HEK293 (cell line): ENCODE data around the gene FCRL1.

ENCODE experiments used
- CTCF ChIA-PET: fragments of 350-600 bp; formaldehyde crosslinking; extraction: SDS; loops from one replicate; lab custom pipeline; 2021; ENCODE audit warnings: antibody characterized with exemption; lab: Yijun Ruan, JAX
- POLR2A ChIA-PET: fragments of 300-600 bp; formaldehyde crosslinking; extraction: SDS; loops from one replicate; lab custom pipeline; 2020; ENCODE audit warnings: antibody characterized with exemption, inconsistent platforms; lab: Yijun Ruan, JAX
- H3K27ac ChIP-seq: fragments of 200-500 bp; sonication (Bioruptor generic); 2 replicates; pipeline ENCODE4 v1.5.1; 2014; ENCODE audit warnings: low read depth, low read length, control low read depth, inconsistent platforms; ENCODE audit errors: extremely low read depth
- H3K36me3 ChIP-seq, 2 experiments: fragments of 200-500 bp in 1 of 2; sonication (Bioruptor generic) in 1 of 2; 1 replicate in 1 of 2; 2 replicates in 1 of 2; pipeline ENCODE4 v1.5.1; 2014 to 2017; ENCODE audit warnings: inconsistent platforms in 2 of 2, low read length in 2 of 2; ENCODE audit not compliant: control insufficient read depth in 2 of 2, insufficient read depth in 1 of 2
- H3K4me1 ChIP-seq: fragments of 200-500 bp; sonication (Bioruptor generic); 2 replicates; pipeline ENCODE4 v1.5.1; 2014; ENCODE audit warnings: mild to moderate bottlenecking, low read length, inconsistent platforms; ENCODE audit not compliant: control insufficient read depth, insufficient read depth
- H3K4me3 ChIP-seq: 2 replicates; pipeline ENCODE4 v1.5.1; 2011; ENCODE audit warnings: low read depth, mild to moderate bottlenecking, control low read depth, low read length, moderate library complexity
- H3K9me3 ChIP-seq: fragments of 200-500 bp; sonication (Bioruptor generic); 2 replicates; pipeline ENCODE4 v1.5.1; 2014; ENCODE audit warnings: low read depth, low read length, inconsistent platforms; ENCODE audit not compliant: control insufficient read depth, insufficient read depth
- GLI2 ChIP-seq: fragments of 450-650 bp; formaldehyde crosslinking; IDR thresholded peaks from 2 replicates; pipeline ENCODE4; 2017; ENCODE audit warnings: missing biosample characterization, missing genetic modification characterization, low read depth, borderline replicate concordance
- KLF7 ChIP-seq: fragments of 450-650 bp; formaldehyde crosslinking; IDR thresholded peaks from 2 replicates; pipeline ENCODE4 v1.5.1; 2016; ENCODE audit warnings: missing biosample characterization, missing genetic modification characterization, borderline replicate concordance
- KLF8 ChIP-seq: fragments of 450-650 bp; formaldehyde crosslinking; IDR thresholded peaks from 2 replicates; pipeline ENCODE4 v1.5.1; 2016; ENCODE audit warnings: missing biosample characterization, missing genetic modification characterization
- MYNN ChIP-seq: fragments of 450-650 bp; formaldehyde crosslinking; IDR thresholded peaks from 2 replicates; pipeline ENCODE4 v1.5.1; 2016; ENCODE audit warnings: missing biosample characterization, missing genetic modification characterization, borderline replicate concordance
- SALL2 ChIP-seq: fragments of 450-650 bp; formaldehyde crosslinking; IDR thresholded peaks from 2 replicates; pipeline ENCODE4 v1.5.0; 2017; ENCODE audit warnings: missing biosample characterization, mild to moderate bottlenecking, missing genetic modification characterization, borderline replicate concordance
- ZBTB48 ChIP-seq: fragments of 450-650 bp; formaldehyde crosslinking; IDR thresholded peaks from 2 replicates; pipeline ENCODE4 v1.5.1; 2016; ENCODE audit warnings: missing biosample characterization, missing genetic modification characterization
- ZBTB8A ChIP-seq: fragments of 450-650 bp; formaldehyde crosslinking; IDR thresholded peaks from 2 replicates; pipeline ENCODE4 v1.5.1; 2016; ENCODE audit warnings: missing biosample characterization, missing genetic modification characterization
- ZNF132 ChIP-seq: fragments of 450-650 bp; formaldehyde crosslinking; IDR thresholded peaks from 2 replicates; pipeline ENCODE4 v1.5.1; 2017; ENCODE audit warnings: missing biosample characterization, missing genetic modification characterization, borderline replicate concordance
- ZNF133 ChIP-seq: fragments of 450-650 bp; formaldehyde crosslinking; IDR thresholded peaks from 2 replicates; pipeline ENCODE4 v1.5.1; 2016; ENCODE audit warnings: missing biosample characterization, missing genetic modification characterization
- ZNF140 ChIP-seq: fragments of 450-650 bp; formaldehyde crosslinking; IDR thresholded peaks from 2 replicates; pipeline ENCODE4 v1.5.1; 2016; ENCODE audit warnings: missing biosample characterization, missing genetic modification characterization
- ZNF341 ChIP-seq: fragments of 450-650 bp; formaldehyde crosslinking; IDR thresholded peaks from 2 replicates; pipeline ENCODE4; 2016; ENCODE audit warnings: low read depth, missing biosample characterization, missing genetic modification characterization
- ZNF433 ChIP-seq: fragments of 450-650 bp; formaldehyde crosslinking; IDR thresholded peaks from 2 replicates; pipeline ENCODE4 v1.5.1; 2016; ENCODE audit warnings: missing biosample characterization, missing genetic modification characterization, low read depth
- ZNF548 ChIP-seq: fragments of 450-650 bp; formaldehyde crosslinking; IDR thresholded peaks from 2 replicates; pipeline ENCODE4 v1.5.1; 2016; ENCODE audit warnings: missing biosample characterization, missing genetic modification characterization
- ZNF596 ChIP-seq: fragments of 450-650 bp; IDR thresholded peaks from 2 replicates; pipeline ENCODE4 v1.5.0; 2018; ENCODE audit warnings: missing biosample characterization, mild to moderate bottlenecking, missing genetic modification characterization, moderate library complexity
- ZNF624 ChIP-seq: fragments of 450-650 bp; formaldehyde crosslinking; IDR thresholded peaks from 2 replicates; pipeline ENCODE4 v1.5.1; 2017; ENCODE audit warnings: missing biosample characterization, missing genetic modification characterization
- TF ChIP-seq, protein P1 (sequence below): fragments of 450-650 bp; IDR thresholded peaks from 2 replicates; pipeline ENCODE4 v1.5.1; 2018; ENCODE audit warnings: missing biosample characterization, mild to moderate bottlenecking, missing genetic modification characterization
- TF ChIP-seq, protein P2 (sequence below): fragments of 450-650 bp; formaldehyde crosslinking; IDR thresholded peaks from 2 replicates; pipeline ENCODE4 v1.5.1; 2016; ENCODE audit warnings: missing biosample characterization, missing genetic modification characterization
- TF ChIP-seq, protein P3 (sequence below): fragments of 450-650 bp; formaldehyde crosslinking; IDR thresholded peaks from 2 replicates; pipeline ENCODE4 v1.5.1; 2016; ENCODE audit warnings: missing biosample characterization, missing genetic modification characterization
- TF ChIP-seq, protein P4 (sequence below): fragments of 450-650 bp; formaldehyde crosslinking; IDR thresholded peaks from 2 replicates; pipeline ENCODE4 v1.5.1; 2017; ENCODE audit warnings: missing biosample characterization, missing genetic modification characterization
- TF ChIP-seq, protein P5 (sequence below): fragments of 450-650 bp; formaldehyde crosslinking; IDR thresholded peaks from 2 replicates; pipeline ENCODE4 v1.5.1; 2016; ENCODE audit warnings: missing biosample characterization, missing genetic modification characterization, borderline replicate concordance

The FCRL1 gene

DNA sequence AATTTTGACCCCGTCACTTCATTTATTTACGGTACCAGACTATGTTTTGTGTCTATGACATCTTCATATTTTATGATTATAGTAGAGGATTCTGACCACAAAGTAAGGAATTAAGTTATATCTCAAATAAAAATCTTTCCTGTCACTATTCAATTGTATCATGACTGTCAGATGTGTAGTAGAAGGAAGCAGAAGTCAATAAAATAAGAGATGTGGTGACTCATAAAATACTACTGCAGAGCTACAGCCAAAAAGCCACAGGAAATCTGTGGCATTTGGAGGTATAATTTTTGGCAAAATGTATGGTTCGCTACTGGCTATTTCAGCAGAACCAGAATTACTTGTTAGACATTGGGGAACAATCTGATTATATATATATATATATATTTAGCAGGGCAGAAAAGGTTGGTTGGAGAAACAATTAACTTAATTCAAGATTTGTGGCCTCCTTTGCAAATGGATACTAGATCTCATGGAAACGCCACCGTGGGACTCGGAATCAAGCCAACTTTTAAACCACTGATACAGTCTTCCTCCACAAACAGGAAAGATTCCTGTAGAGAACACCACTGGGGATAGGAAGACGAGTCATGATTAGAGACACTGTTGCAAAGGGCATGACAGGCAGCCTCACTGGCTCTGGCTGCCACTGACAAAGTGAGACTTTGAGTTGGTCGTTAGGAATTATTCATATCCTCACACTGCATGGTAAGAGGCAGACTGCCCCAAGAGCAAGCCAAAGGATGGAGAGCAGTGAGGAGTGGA is 48.1 kb downstream of the FCRL1 start:
- Histone ChIP-seq H3K4me1 (no peaks in the 10 kb centered on the region), H3K36me3 (no peaks in the 10 kb centered on the region), H3K27ac (no peak overlapping the region), H3K4me3 (no peak overlapping the region), H3K9me3 (no peaks in the 10 kb centered on the region)
- TF ChIP-seq ZBTB8A (no peak), ZNF132 (tag by site-specific recombination) (no peak), SALL2 (tag by site-specific recombination) (no peak)
- TF ChIP-seq, protein P1, sequence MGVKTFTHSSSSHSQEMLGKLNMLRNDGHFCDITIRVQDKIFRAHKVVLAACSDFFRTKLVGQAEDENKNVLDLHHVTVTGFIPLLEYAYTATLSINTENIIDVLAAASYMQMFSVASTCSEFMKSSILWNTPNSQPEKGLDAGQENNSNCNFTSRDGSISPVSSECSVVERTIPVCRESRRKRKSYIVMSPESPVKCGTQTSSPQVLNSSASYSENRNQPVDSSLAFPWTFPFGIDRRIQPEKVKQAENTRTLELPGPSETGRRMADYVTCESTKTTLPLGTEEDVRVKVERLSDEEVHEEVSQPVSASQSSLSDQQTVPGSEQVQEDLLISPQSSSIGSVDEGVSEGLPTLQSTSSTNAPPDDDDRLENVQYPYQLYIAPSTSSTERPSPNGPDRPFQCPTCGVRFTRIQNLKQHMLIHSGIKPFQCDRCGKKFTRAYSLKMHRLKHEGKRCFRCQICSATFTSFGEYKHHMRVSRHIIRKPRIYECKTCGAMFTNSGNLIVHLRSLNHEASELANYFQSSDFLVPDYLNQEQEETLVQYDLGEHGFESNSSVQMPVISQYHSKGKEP (tag by site-specific recombination), result no peak
- CTCF ChIA-PET, result interaction anchor here (1.1 to 1.2 kb wide), 2 partner anchors 14 to 81 kb away, joined by 3 read pairs; no protein-coding TSS in a partner anchor
- POLR2A ChIA-PET, result no interaction called here

DNA sequence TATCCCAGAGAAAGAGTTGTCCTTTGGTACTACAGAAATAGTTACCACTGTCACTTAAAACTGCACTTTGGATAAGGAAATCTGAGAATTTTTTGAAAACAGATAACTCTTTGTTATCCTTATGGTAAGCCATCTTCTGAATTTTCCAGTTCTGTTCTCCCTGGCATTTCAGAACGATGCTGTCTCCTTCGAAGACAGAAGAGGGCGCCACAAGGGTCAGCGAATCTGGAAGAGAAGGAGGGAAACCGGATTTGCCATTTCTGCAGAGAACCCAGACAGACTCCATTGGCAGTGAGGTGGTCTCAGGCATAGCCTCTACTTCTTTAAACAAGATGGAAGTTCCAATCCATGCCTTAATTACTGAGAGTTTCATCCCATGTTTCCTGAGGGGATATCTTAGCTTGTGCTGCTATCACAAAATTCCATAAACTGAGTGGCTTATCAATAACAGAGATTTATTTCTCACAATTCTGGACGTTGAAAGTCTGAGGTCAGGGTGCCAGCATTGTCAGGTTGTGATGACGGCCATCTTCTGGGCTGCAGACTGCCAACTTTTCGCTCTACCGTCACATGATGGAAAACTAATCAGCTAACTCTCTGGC is 49.4 kb downstream of the FCRL1 start:
- ChIA-PET POLR2A (interaction anchor here (0.6 kb wide), 1 partner anchor 223 kb away, joined by 4 read pairs; no protein-coding TSS in a partner anchor), CTCF (interaction anchor here (0.6 to 1.3 kb wide), 8 partner anchors 15 to 1264 kb away, joined by 3 to 4 read pairs (median 3); no protein-coding TSS in a partner anchor)
- H3K36me3 ChIP-seq, result no peaks in the 10 kb centered on the region
- H3K4me3 ChIP-seq, result no peak overlapping the region
- H3K27ac ChIP-seq, result no peak overlapping the region
- no peaks in the 10 kb centered on the region for H3K4me1 ChIP-seq
- H3K9me3 ChIP-seq, result no peaks in the 10 kb centered on the region
- TF ChIP-seq ZNF596, result no peak
- TF ChIP-seq, protein P2, sequence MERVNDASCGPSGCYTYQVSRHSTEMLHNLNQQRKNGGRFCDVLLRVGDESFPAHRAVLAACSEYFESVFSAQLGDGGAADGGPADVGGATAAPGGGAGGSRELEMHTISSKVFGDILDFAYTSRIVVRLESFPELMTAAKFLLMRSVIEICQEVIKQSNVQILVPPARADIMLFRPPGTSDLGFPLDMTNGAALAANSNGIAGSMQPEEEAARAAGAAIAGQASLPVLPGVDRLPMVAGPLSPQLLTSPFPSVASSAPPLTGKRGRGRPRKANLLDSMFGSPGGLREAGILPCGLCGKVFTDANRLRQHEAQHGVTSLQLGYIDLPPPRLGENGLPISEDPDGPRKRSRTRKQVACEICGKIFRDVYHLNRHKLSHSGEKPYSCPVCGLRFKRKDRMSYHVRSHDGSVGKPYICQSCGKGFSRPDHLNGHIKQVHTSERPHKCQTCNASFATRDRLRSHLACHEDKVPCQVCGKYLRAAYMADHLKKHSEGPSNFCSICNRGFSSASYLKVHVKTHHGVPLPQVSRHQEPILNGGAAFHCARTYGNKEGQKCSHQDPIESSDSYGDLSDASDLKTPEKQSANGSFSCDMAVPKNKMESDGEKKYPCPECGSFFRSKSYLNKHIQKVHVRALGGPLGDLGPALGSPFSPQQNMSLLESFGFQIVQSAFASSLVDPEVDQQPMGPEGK (tag by site-specific recombination), result no peak
- TF ChIP-seq ZNF341 (tag by site-specific recombination), result no peak
- TF ChIP-seq, protein P3, sequence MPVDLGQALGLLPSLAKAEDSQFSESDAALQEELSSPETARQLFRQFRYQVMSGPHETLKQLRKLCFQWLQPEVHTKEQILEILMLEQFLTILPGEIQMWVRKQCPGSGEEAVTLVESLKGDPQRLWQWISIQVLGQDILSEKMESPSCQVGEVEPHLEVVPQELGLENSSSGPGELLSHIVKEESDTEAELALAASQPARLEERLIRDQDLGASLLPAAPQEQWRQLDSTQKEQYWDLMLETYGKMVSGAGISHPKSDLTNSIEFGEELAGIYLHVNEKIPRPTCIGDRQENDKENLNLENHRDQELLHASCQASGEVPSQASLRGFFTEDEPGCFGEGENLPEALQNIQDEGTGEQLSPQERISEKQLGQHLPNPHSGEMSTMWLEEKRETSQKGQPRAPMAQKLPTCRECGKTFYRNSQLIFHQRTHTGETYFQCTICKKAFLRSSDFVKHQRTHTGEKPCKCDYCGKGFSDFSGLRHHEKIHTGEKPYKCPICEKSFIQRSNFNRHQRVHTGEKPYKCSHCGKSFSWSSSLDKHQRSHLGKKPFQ, result no peak
- TF ChIP-seq, protein P4, sequence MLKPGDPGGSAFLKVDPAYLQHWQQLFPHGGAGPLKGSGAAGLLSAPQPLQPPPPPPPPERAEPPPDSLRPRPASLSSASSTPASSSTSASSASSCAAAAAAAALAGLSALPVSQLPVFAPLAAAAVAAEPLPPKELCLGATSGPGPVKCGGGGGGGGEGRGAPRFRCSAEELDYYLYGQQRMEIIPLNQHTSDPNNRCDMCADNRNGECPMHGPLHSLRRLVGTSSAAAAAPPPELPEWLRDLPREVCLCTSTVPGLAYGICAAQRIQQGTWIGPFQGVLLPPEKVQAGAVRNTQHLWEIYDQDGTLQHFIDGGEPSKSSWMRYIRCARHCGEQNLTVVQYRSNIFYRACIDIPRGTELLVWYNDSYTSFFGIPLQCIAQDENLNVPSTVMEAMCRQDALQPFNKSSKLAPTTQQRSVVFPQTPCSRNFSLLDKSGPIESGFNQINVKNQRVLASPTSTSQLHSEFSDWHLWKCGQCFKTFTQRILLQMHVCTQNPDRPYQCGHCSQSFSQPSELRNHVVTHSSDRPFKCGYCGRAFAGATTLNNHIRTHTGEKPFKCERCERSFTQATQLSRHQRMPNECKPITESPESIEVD (tag by site-specific recombination), result no peak
- no peak for TF ChIP-seq ZNF133 (tag by site-specific recombination)
- no peak for TF ChIP-seq KLF8 (tag by site-specific recombination)
- no peak for TF ChIP-seq KLF7 (tag by site-specific recombination)
- TF ChIP-seq ZNF433, result no peak
- no peak for TF ChIP-seq ZNF624 (tag by site-specific recombination)
- TF ChIP-seq, protein P5, sequence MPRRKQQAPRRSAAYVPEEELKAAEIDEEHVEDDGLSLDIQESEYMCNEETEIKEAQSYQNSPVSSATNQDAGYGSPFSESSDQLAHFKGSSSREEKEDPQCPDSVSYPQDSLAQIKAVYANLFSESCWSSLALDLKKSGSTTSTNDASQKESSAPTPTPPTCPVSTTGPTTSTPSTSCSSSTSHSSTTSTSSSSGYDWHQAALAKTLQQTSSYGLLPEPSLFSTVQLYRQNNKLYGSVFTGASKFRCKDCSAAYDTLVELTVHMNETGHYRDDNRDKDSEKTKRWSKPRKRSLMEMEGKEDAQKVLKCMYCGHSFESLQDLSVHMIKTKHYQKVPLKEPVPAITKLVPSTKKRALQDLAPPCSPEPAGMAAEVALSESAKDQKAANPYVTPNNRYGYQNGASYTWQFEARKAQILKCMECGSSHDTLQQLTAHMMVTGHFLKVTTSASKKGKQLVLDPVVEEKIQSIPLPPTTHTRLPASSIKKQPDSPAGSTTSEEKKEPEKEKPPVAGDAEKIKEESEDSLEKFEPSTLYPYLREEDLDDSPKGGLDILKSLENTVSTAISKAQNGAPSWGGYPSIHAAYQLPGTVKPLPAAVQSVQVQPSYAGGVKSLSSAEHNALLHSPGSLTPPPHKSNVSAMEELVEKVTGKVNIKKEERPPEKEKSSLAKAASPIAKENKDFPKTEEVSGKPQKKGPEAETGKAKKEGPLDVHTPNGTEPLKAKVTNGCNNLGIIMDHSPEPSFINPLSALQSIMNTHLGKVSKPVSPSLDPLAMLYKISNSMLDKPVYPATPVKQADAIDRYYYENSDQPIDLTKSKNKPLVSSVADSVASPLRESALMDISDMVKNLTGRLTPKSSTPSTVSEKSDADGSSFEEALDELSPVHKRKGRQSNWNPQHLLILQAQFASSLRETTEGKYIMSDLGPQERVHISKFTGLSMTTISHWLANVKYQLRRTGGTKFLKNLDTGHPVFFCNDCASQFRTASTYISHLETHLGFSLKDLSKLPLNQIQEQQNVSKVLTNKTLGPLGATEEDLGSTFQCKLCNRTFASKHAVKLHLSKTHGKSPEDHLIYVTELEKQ, result no peak
- TF ChIP-seq MYNN (tag by site-specific recombination), result no peak
- TF ChIP-seq ZBTB48, result no peak
- TF ChIP-seq GLI2 (tag by site-specific recombination), result no peak
- TF ChIP-seq ZNF140 (tag by site-specific recombination), result no peak
- TF ChIP-seq ZNF548 (tag by site-specific recombination), result no peak
